Left ventricle myocardium superior (tissue), 1 donor: ENCODE measurements around the gene CCDC148. TPM values are rescaled to one million over a fixed set of nuclear protein-coding genes. Genes with fewer than 3 reads are reported as not detected.

Source experiments
- ATAC-seq: fragments of 200-7000 bp; cut with Tn5 transposase; one replicate; pipeline ENCODE4 v1.9.1; 2020; ENCODE audit warnings: mild to moderate bottlenecking, moderate library complexity
- DNase-seq: peaks from one replicate; pipeline ENCODE4 v3.0.0-alpha.2; 2020
- intact Hi-C: fragments of 100-400 bp; cut with micrococcal nuclease; formaldehyde crosslinking; loops from one replicate; pipeline ENCODE4 v1.11.0; 2022
- long read RNA-seq: library from polyadenylated mRNA; unstranded; transcript quantifications from one replicate; pipeline ENCODE4 v2.0.0, GENCODE V29; 2021
- total RNA-seq: library from RNA; stranded (reverse); fragmentation: NEBNext Ultra II Directional; extraction: Animal tissue kit (Norgen Biotek cat#: 25700); gene quantifications from one replicate; pipeline ENCODE4 v1.2.1, GENCODE V29; 2021
- donor health status: DM: no; HTN: yes; CAD: no; lungs with severe emphysema.

CCDC148 gene
- 0.40 TPM for total RNA-seq
- long read RNA-seq, result 0 reads

DNA sequence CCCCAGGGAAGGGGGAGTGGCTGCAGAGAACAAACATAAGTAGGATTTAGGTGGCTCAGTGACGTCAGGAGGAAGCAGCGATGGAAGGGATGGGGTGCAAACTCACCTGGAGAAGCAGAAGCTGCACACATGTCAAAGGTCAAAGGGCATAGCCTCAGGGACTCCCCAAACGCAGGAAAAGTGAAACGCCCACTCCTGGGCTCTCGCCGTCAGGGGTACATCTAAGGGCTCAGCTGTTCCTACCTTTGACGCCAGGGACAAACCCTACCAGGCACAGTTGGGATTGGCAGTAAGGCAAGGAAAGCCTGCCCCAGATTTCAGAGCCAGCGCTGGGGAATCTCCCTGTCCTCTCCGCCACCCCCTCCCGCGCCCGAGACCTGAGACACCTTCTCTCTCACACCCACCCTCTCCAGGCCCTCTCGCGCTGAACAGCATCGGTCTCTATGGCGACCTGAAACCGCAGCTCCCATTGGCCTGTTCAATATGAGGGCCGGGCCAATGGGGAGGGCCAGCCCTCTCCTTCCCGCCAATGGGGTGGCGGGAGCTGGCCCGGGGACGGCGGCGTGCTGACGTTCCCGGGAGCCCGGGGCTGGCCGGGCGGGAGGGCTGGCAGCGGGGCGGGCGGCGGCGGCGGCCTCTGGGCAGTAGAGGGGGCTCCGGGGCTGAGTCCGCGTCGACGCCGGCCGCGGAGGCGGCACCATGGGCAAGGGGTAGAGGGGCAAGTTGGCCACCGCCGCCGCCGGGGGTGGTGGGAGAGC is at the start of gene CCDC148, which contains the start of gene PKP4:
CCDC148 (minus strand) TSS at position 445 of the 758 bp plus-strand sequence; CDS start at position 131, 314 bp downstream.
PKP4 (plus strand) TSS at position 644 of the 758 bp plus-strand sequence. CDS start 76,233 bp downstream, outside the sequence.
- peak; percentile 93 for ATAC-seq
- DNase-seq, result peak; percentile 93
- intact Hi-C loops, result no loop called here

DNA sequence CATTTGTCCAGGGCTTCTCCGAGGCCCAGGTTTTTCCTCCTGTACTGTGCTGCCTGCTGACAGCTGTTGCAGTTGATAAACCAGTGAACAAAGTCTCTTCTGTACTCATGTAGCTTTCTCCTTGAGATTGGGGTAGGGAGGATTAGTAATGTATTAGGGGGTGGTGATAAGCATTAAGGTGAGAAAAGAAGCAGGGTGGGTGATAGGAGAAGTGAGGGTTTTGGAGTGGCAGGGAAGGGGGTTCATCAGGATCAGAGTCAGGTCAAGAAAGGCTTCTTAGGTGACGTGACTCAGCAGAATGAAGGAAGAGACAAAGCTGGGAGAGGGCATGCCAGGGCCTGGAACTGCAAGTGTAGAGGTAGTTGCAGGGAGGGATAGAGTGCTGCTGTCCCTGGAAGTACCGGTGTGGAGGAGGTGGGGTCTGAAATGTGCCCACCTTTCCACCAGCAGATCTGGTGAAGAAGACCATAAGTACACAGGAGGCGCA is 48.9 kb upstream of the CCDC148 start:
- ATAC-seq (peak; percentile 13), DNase-seq (no peak)
- intact Hi-C loops, result no loop called here

DNA sequence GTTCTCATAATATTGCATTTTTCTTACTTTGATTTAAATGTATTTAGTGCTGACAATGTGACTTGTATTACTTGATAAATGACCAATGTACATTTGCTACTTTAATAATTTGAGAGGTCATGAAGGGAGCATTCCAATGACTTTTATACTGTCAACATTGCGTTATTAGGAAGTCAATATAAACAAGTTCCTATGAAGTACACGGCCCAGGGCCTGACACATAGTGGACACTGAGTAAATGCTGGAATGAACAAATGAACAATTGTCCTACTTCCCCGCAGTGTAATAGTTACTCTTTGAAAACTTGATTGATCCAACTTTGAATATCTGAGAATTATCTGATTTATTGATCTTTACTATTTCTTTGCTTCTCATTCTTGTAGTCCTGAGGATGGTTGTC is 47.5 kb upstream of the CCDC148 start:
- ATAC-seq (no peak), DNase-seq (no peak)
- intact Hi-C loops, result no loop called here

DNA sequence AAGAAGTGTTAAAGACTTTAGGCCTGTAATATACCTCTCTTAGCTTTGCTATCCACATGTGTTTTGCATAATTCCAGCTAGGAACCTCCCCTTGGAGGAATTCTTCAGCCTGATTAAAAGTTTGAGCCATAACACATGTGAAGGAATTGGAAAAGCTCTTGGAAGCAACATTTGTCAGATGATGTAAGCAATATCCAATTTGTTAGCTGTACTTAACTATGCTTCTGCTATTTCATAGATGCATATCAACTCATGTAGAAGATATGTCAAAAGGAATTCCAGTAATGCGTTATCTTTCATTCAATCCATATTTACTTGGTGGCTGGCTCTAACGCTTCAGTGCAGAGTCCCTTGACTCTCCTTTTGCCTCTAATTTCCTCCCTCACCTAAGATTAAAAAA is 46.4 kb upstream of the CCDC148 start:
- ATAC-seq, result no peak
- intact Hi-C loops, result no loop called here
- DNase-seq, result no peak

DNA sequence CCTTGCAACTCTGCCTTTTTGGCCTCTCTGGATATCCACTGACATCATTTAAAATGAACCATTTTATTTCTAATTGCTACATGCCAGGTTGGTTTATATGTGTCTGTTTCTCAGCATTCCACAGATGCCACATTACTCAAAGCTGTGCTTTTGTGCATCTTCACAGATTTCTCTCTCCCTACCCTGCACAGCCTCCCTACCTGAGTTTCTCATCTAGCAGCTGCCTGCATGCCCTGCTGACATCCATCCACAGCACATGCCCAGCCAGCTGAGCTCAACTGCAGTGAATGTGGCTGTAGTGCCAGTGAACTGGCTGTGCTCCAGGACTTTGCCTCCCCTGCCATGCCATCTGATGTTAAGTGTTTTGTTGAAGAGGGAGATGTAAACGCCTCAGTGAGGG is 44.7 kb upstream of the CCDC148 start:
- ATAC-seq (peak; percentile 91), DNase-seq (peak; percentile 79)
- intact Hi-C loops, result no loop called here

DNA sequence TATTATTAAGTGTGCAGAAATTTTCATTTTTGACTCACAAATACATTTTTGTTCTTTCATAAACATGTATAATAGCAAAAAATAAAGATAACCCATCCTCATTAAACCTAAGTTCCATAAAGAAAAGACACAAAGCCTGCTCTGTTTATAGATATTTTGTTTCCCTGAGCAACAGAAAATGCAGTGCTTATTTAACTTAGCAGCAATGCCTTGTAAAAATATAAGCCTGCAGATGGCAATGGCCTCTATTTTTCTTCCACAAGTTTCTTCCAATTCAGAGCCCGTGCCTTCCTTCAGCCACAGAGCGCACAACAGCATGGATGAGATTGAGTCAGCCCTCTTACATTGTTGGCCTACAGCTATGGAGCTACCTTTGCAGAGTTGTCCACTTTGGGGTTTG is 43.8 kb upstream of the CCDC148 start:
- DNase-seq, result no peak
- intact Hi-C loops, result no loop called here
- ATAC-seq, result no peak

DNA sequence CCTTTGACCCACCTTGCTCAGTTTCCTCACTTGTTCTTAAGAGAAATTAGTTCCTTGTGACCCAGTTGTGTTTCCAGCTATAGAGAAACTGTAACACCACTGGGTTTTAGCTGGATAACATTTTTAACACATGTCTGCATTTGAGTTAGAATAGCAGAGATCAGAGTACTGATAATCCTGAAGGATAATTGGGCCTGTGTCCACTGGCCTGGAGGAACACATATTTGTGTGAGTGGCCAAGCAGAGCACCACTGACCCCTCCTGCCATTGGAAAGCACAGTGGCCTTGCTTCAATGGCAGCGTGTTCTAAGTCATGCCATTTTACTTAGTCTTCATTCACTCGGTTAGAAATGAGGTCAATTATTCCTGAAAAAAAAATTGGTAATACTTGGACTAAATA is 42.8 kb upstream of the CCDC148 start:
- intact Hi-C loops, result no loop called here
- ATAC-seq (no peak), DNase-seq (no peak)

DNA sequence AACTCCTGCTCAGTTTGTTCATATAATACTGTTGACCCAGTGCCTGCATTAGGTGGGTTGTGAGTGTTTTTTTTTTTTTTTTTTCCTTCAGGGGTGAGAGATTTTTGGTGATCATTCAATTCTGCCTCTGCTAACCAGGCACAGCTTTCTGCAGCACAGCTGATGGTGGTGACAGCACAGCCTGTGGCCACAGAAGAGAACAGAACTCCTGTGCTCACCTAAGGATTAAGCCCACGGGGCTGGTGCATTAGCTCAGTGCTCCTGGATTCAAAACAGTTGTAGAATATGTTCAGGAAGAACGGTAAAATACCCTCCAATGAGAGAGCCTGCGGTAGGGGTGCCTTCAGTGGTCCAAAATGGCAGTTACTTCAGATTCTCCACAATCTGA is 42.2 kb upstream of the CCDC148 start:
- intact Hi-C loops, result no loop called here
- no peak for ATAC-seq
- DNase-seq, result no peak

DNA sequence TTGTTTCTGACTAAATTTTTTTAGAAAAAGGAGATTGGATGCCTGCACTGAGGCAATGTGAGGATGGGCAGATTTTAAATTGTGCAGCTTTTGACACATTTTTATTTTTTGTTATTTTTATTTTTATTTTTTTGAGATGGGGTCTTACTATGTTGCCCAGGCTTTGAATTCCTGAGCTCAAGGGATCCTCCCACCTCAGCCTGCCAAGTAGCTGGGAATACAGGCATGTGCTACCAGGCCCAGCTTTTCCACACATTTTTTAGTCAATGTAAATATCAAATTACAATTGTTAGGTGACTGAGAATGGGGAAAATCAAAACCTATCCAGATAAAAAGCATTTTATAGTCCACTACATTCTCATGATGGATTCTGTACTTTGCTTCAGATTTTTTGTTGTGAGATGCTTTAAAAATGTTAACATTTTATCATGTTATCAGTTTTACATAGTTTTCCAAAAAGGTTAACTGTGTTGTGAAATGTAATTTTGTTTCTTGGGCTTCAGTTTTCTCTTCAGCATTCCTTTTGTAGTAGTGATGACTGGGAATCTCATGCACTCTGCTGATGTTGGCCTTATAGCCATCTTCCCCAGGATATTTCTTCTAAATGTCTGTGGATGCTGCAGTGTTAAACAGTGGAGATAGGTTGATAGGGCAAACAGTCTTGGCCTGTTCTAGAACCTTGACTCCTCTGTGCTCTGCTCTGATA is 41.6 kb upstream of the CCDC148 start:
- DNase-seq (no peak), ATAC-seq (no peak)
- intact Hi-C loops, result no loop called here

DNA sequence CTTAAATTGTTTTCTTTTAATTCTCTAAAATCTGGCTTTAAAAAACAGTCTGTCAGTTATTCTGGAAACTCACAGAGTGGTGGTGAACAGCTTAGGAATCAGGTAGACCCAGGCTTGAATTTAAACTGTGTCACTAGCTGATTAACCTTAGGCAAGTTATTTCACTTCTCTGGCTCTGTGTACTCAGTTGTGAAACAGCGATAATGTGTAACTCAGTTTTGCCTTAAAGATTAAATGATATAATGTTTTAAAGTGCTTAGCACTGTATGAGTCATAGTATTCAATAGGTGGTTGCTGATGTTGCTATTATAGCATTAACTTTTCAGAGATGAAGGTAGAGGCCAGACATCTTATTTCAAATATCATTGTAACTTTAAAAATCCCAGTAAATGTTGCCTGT is 40.9 kb upstream of the CCDC148 start:
- intact Hi-C loops, result no loop called here
- DNase-seq (no peak), ATAC-seq (no peak)

DNA sequence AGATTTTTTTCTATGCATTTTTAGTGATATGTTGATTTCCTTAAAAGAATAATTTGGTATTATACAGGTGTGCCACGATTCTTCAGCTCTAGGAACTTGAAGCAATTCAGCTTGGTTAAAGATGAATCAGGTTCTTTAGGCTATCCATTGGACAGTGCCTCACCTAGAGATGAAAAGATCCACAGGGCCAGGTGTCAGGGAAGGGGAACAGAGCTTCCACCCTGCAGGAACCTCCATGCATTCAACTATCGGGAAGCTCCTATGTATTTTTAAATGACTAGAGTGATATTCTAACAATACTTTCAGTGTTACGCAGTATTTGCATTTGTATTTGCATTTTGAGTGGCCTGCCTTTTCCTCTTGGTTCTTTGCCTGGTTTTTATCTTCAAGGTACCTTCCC is 40.4 kb upstream of the CCDC148 start:
- ATAC-seq (no peak), DNase-seq (no peak)
- intact Hi-C loops, result no loop called here

DNA sequence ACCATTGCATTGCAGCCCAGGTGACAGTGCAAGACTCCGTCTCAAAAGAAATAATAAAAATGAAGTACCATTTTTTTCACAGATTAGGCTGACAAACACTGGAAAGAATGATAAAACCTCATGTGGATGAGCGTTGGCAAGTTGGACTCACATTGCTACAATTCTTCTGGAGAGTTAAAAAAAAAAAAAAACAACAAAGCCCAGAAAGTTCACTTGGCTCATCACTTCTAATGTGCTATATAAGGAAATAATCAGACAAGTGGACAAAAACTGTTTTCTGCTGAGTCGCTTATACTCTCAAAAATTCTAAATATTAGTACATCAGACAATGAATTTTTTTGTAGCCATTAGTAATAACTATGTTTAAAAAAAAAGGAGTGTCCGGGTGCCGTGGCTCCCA is 38.6 kb upstream of the CCDC148 start:
- no peak for ATAC-seq
- intact Hi-C loops, result no loop called here

DNA sequence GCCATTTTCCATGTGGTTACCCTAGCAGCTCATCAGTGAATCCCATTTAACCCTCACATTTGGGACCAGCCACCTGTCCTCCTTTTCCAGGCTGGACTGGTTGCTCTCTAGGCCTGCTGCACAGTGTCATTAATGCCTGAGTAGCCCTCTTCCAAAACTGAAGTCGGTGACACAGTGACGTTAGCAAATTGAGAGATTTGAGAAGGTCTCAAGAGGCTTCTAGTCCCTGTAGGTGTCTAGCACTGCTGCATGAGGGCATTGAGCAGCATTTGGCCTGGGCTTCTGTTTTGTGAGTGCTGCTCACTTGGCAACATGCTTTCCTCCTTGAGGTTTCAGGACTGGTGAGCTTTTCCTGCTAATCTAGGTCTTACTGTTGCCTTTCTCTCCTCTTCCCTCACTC is 36.9 kb upstream of the CCDC148 start:
- ATAC-seq (peak; percentile 69), DNase-seq (no peak)
- intact Hi-C loops, result no loop called here

More for the DNA sequence above, 38.6 kb upstream of the CCDC148 start:
- no peak for DNase-seq

DNA sequence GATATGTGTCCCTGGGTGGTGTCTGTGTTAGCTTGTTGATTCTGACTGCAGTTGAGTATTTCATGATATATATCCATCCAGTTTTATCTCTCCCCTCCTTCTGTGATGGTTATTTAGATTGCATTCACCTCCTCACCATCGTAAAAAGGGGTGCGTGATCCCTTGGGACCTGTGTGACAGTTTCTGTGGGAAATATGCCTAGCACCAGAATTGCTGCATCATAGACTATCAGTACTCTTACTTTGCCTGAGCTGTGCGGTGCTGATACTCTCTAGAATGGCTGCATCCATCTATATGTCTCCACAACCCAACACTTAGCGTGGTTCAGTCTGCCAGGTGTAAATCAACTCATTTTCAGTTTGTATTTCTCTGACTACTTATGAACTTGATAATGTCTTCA is 34.5 kb upstream of the CCDC148 start:
- ATAC-seq (no peak), DNase-seq (no peak)
- intact Hi-C loops, result no loop called here

DNA sequence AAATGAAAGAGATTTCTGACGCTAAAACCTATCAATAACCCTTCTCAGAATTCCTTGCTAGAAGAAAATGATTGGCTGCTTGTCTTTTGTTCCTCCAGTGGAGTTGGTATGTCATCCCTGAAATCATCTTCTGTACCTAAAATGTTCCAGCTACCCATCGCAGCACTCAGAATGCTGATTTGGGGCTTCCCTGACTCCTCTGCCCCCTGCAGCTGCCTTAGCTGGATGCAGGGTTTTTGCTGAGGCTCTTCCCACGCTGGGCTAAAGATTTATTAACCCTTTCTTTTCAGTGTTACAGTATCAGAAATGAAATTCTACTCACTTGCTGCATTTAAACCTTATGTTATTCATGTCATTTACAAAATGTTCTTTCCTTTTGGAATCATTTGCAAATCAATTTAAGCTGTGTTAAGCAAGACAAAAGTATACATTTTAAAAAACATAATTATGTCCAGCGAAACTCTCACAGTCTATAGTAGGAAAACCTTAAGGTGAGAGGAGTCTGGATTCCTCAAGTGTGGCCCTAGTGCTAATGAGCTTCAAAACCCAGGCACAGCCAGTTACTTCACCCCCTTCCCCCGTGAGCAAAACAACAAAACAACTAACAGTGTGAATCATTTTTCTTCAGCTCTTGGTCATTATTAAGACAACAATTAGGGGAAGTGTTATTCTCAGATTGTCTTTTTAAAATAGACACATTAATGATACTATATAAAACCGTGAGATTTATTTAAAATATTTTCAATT is 33.0 kb upstream of the CCDC148 start:
- intact Hi-C loops, result no loop called here
- ATAC-seq (no peak), DNase-seq (no peak)

DNA sequence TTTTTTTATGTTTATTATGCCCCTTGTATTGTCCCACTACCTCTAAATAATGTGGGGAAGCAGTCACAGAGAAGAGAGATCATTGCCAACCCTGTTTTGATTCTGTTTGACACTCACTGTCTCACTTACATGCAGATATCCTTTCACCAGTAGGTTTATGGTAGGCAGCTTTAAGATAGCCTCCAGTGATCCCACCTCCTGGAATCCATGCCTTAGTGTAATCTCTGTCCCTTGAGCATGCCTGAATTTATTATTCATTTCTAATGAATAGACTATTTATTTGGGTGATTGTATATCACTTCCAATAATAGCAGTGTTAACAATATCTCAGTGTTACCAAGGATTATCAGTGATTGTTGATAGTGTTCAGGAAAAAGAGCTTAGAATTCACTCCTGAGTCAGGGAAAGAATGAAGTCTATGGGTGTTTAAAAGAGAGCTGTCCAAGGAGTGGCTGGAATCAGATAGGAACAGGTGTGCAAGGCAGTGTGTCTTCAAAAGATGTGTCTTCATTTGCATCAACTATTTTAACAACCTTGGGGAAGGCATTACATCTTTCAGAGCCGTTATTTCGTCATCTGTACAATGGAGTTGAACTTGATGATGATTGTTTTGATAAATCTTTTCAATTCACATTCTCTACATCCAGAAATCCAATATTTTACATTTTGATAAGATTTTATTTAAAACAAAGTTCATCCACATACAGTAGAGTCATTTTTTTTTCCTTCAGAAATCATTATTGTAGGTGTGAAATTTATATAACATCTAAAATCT is 32.1 kb upstream of the CCDC148 start:
- DNase-seq (no peak), ATAC-seq (no peak)
- intact Hi-C loops, result no loop called here

DNA sequence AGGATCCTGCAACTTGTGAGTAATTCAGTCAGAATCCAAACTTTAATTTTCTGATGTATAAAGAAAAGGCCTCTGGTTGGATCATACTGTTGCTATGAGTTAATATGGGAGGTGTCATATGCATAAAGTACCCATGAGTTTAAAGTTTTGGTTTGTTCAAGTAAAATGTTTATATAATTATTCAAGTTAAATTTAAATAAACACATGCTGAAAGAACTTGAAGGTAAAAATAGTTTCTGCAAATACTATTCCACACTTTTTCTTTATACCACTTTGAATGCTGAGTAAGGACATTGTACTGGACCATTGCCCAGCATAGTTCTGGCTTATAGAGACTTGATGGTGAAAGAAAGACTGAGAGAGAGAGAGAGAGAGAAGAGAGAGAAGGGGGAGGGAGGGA is 30.9 kb upstream of the CCDC148 start:
- intact Hi-C loops, result no loop called here
- ATAC-seq (peak; percentile 88), DNase-seq (no peak)

DNA sequence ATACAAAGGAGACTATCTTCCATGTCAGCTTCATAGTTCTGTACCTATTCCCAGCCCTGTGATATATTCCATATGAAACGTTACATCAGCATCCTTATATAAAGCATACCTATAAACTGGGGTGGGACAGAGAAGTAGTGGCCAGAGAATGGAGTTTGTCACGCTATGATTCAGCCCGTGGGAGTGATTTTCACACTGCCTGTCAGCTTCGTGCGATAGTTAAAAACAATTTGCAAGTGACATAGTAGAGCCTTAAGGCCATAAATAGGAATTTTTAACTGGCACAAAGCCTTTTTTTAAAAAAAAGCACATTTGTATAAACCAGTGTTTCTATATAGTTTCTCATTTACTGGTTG is 30.4 kb upstream of the CCDC148 start:
- ATAC-seq (peak; percentile 13), DNase-seq (no peak)
- intact Hi-C loops, result no loop called here
